Activated T-helper 1 cell treated with Interleukin-2 at 50 U/mL for 16 hours (primary cell): ENCODE results near the gene HYAL4.
"Not testable (repeated sequence)": the region's sequence is repeated elsewhere in the genome, so short reads cannot be mapped to it uniquely, and the experiment has no call there.

Experiments used
- DNase-seq: peaks from one replicate; pipeline ENCODE4 v3.0.0-alpha.2; 2020; ENCODE audit warnings: low read depth

HYAL4 gene

GRCh38 chr7:123847868-123848267 is 2.9 kb downstream of the HYAL4 start:
- DNase-seq = no peak

- DNase-seq = no peak
These were observed 4.9 kb downstream of the HYAL4 start for GRCh38 chr7:123849855-123850254.

GRCh38 chr7:123851404-123851803 is 6.4 kb downstream of the HYAL4 start:
- DNase-seq = not testable (repeated sequence)

GRCh38 chr7:123854291-123854690 is 9.3 kb downstream of the HYAL4 start:
- not testable (repeated sequence) for DNase-seq

GRCh38 chr7:123856428-123856827 is 11.5 kb downstream of the HYAL4 start:
- DNase-seq = not testable (repeated sequence)

GRCh38 chr7:123860848-123861247 is 15.9 kb downstream of the HYAL4 start:
- DNase-seq = no peak

- no peak for DNase-seq
These were observed 17.8 kb downstream of the HYAL4 start for GRCh38 chr7:123862775-123863174.

- DNase-seq = no peak
These were observed 18.5 kb downstream of the HYAL4 start for GRCh38 chr7:123863461-123863860.

GRCh38 chr7:123864012-123864411 is 19.0 kb downstream of the HYAL4 start:
- no peak for DNase-seq

GRCh38 chr7:123864436-123864835 is 19.5 kb downstream of the HYAL4 start:
- DNase-seq = no peak

- no peak for DNase-seq
These were observed 20.0 kb downstream of the HYAL4 start for GRCh38 chr7:123864966-123865365.

GRCh38 chr7:123865517-123866117 is 20.6 kb downstream of the HYAL4 start:
- peak; percentile 6 for DNase-seq

- no peak for DNase-seq
These were observed 22.3 kb downstream of the HYAL4 start for GRCh38 chr7:123867225-123867624.

- no peak for DNase-seq
These were observed 27.3 kb downstream of the HYAL4 start for GRCh38 chr7:123871998-123872867.

- DNase-seq = no peak
These were observed 27.9 kb downstream of the HYAL4 start for GRCh38 chr7:123872908-123873307.

GRCh38 chr7:123876557-123877256 is 31.7 kb downstream of the HYAL4 start:
- no peak for DNase-seq

GRCh38 chr7:123879628-123880027 is 34.7 kb downstream of the HYAL4 start:
- no peak for DNase-seq

- DNase-seq = no peak
These were observed 36.3 kb downstream of the HYAL4 start for GRCh38 chr7:123881300-123881699.

GRCh38 chr7:123883154-123883553 is 38.2 kb downstream of the HYAL4 start:
- DNase-seq = no peak

- no peak for DNase-seq
These were observed 43.2 kb downstream of the HYAL4 start for GRCh38 chr7:123888192-123888591.

GRCh38 chr7:123894753-123895152 is 49.8 kb downstream of the HYAL4 start:
- DNase-seq = not testable (repeated sequence)

- DNase-seq = no peak
These were observed 56.1 kb downstream of the HYAL4 start for GRCh38 chr7:123901101-123901500.

- DNase-seq = no peak
These were observed 60.7 kb downstream of the HYAL4 start for GRCh38 chr7:123905714-123906113.
